ENCODE data around the gene PRPF8.
A peak's percentile ranks its signal among the peaks of the same experiment; 100 is the strongest.

PRPF8 gene

GRCh38 chr17:1643999-1644492, 40.6 kb downstream of the PRPF8 start:
- no peak for DNase-seq

GRCh38 chr17:1643293-1643998, 41.2 kb downstream of the PRPF8 start:
- DNase-seq = peak; percentile 51

- DNase-seq = no peak
These were observed 43.6 kb downstream of the PRPF8 start for GRCh38 chr17:1641065-1641403.

- DNase-seq = no peak
These were observed 44.2 kb downstream of the PRPF8 start for GRCh38 chr17:1640329-1641064.

- no peak for DNase-seq
These were observed 45.0 kb downstream of the PRPF8 start for GRCh38 chr17:1639549-1640180.

- no peak for DNase-seq
These were observed 45.9 kb downstream of the PRPF8 start for GRCh38 chr17:1638624-1639300.

GRCh38 chr17:1638171-1638590, 46.5 kb downstream of the PRPF8 start:
- DNase-seq = no peak

- DNase-seq = no peak
These were observed 47.9 kb downstream of the PRPF8 start for GRCh38 chr17:1636732-1637285.

- no peak for DNase-seq
These were observed 48.8 kb downstream of the PRPF8 start for GRCh38 chr17:1635675-1636465.

- DNase-seq = no peak
These were observed 49.6 kb downstream of the PRPF8 start for GRCh38 chr17:1634841-1635650.

GRCh38 chr17:1630662-1631061, 54.0 kb downstream of the PRPF8 start:
- no peak for DNase-seq

GRCh38 chr17:1629504-1630310, 55.0 kb downstream of the PRPF8 start:
- peak; percentile 75 for DNase-seq

- DNase-seq = peak; percentile 91
These were observed 55.7 kb downstream of the PRPF8 start for GRCh38 chr17:1628856-1629503.

- DNase-seq = peak; percentile 68
These were observed 56.4 kb downstream of the PRPF8 start, which contains the start of gene SLC43A2 for GRCh38 chr17:1627982-1628855. SLC43A2 (minus strand) TSS chr17:1628834; CDS start chr17:1627874, 960 bp downstream.

- DNase-seq = no peak
These were observed 57.3 kb downstream of the PRPF8 start for GRCh38 chr17:1627182-1627981.

- no peak for DNase-seq
These were observed 58.3 kb downstream of the PRPF8 start for GRCh38 chr17:1626333-1626732.

GRCh38 chr17:1625581-1625980, 59.1 kb downstream of the PRPF8 start:
- no peak for DNase-seq

GRCh38 chr17:1625053-1625452, 59.6 kb downstream of the PRPF8 start:
- DNase-seq = no peak

Data from activated gamma-delta T cell treated with Interleukin-2 at 50 U/mL for 16 hours (primary cell).